GM12892 (cell line): ENCODE data around the gene KIRREL1.

Experiments used
- DNase-seq: peaks from one replicate; pipeline ENCODE4 v3.0.0; 2011; ENCODE audit not compliant: insufficient read length
- FAIRE-seq: peaks from 2 replicates; lab custom pipeline; 2011; peaks lifted over from hg19 to GRCh38; lab: Jason Lieb, UNC
- POLR2A ChIP-seq: IDR thresholded peaks from 2 replicates; pipeline ENCODE4 v1.6.1; 2011; ENCODE audit warnings: low read depth, low read length, control low read depth
- POLR2AphosphoS5 ChIP-seq: IDR thresholded peaks from 2 replicates; pipeline ENCODE4 v1.6.1; 2011; ENCODE audit warnings: low read depth, low read length, control low read depth
- TAF1 ChIP-seq: IDR thresholded peaks from 2 replicates; pipeline ENCODE4 v1.6.1; 2011; ENCODE audit warnings: low read depth, mild to moderate bottlenecking, control low read depth, low read length, borderline replicate concordance

KIRREL1 gene

GRCh38 chr1:158046715-158047510 lies 53.5 kb downstream of the KIRREL1 start:
- no peak for FAIRE-seq
- TF ChIP-seq POLR2A (no peak), TAF1 (no peak), POLR2AphosphoS5 (no peak)

GRCh38 chr1:158048371-158049067 lies 55.1 kb downstream of the KIRREL1 start:
- no peak for TF ChIP-seq POLR2A
- DNase-seq (no peak), FAIRE-seq (no peak)

More at GRCh38 chr1:158046715-158047510, 53.5 kb downstream of the KIRREL1 start:
- DNase-seq: no peak

- DNase-seq (no peak), FAIRE-seq (no peak)
Observed at GRCh38 chr1:158049853-158050252, 56.4 kb downstream of the KIRREL1 start.

GRCh38 chr1:158053276-158053675 lies 59.8 kb downstream of the KIRREL1 start:
- TF ChIP-seq TAF1: no peak
- no peak for TF ChIP-seq POLR2AphosphoS5
- no peak for TF ChIP-seq POLR2A
- FAIRE-seq (no peak), DNase-seq (no peak)

More at GRCh38 chr1:158049853-158050252, 56.4 kb downstream of the KIRREL1 start:
- TF ChIP-seq POLR2AphosphoS5: no peak
- TF ChIP-seq TAF1: no peak
- TF ChIP-seq POLR2A: no peak

- FAIRE-seq: no peak
- TF ChIP-seq POLR2AphosphoS5 (no peak), POLR2A (no peak), TAF1 (no peak)
Observed at GRCh38 chr1:158054721-158055120, 61.3 kb downstream of the KIRREL1 start.

GRCh38 chr1:158055854-158056253 lies 62.4 kb downstream of the KIRREL1 start:
- DNase-seq: no peak
- FAIRE-seq: no peak
- no peak for TF ChIP-seq POLR2A
- no peak for TF ChIP-seq POLR2AphosphoS5
- TF ChIP-seq TAF1: no peak

More at GRCh38 chr1:158054721-158055120, 61.3 kb downstream of the KIRREL1 start:
- no peak for DNase-seq

- TF ChIP-seq POLR2A (no peak), TAF1 (no peak), POLR2AphosphoS5 (no peak)
- FAIRE-seq (no peak), DNase-seq (no peak)
Observed at GRCh38 chr1:158056498-158056897, 63.1 kb downstream of the KIRREL1 start.

- FAIRE-seq: no peak
- TF ChIP-seq TAF1 (no peak), POLR2A (no peak), POLR2AphosphoS5 (no peak)
Observed at GRCh38 chr1:158058237-158058985, 65.0 kb downstream of the KIRREL1 start.

GRCh38 chr1:158059984-158060383 lies 66.5 kb downstream of the KIRREL1 start:
- TF ChIP-seq POLR2A (no peak), TAF1 (no peak), POLR2AphosphoS5 (no peak)
- no peak for FAIRE-seq
- no peak for DNase-seq

More at GRCh38 chr1:158058237-158058985, 65.0 kb downstream of the KIRREL1 start:
- no peak for DNase-seq

- DNase-seq (no peak), FAIRE-seq (no peak)
- no peak for TF ChIP-seq POLR2AphosphoS5
- TF ChIP-seq TAF1: no peak
- TF ChIP-seq POLR2A: no peak
Observed at GRCh38 chr1:158062174-158062573, 68.7 kb downstream of the KIRREL1 start.

GRCh38 chr1:158067662-158068061 lies 74.2 kb downstream of the KIRREL1 start:
- FAIRE-seq (no peak), DNase-seq (no peak)
- no peak for TF ChIP-seq TAF1
- no peak for TF ChIP-seq POLR2AphosphoS5
- TF ChIP-seq POLR2A: no peak
